DOHH2 (cell line): Measurements from ENCODE around the gene PGAM2.
A peak's percentile ranks its signal among the peaks of the same experiment; 100 is the strongest.

Source experiments
- H3F3A ChIP-seq: fragments of 200-600 bp; sonication (generic), shearing (Covaris generic); 2 replicates; pipeline ENCODE4 v1.6.0; 2016; ENCODE audit warnings: antibody characterized with exemption, mild to moderate bottlenecking; ENCODE audit not compliant: control insufficient read depth, insufficient read depth
- H3K27ac ChIP-seq: fragments of 200-600 bp; sonication (generic); 2 replicates; pipeline ENCODE4 v1.5.1; 2014; ENCODE audit warnings: low read depth, mild to moderate bottlenecking, low read length, moderate library complexity
- H3K27me3 ChIP-seq: fragments of 200-600 bp; sonication (generic); 2 replicates; pipeline ENCODE4 v1.6.1; 2014; ENCODE audit warnings: mild to moderate bottlenecking, low read length, mixed read lengths; ENCODE audit not compliant: control insufficient read depth
- H3K36me3 ChIP-seq: fragments of 200-600 bp; sonication (generic); 2 replicates; pipeline ENCODE4 v1.6.1; 2014; ENCODE audit warnings: mild to moderate bottlenecking, low read length, moderate library complexity, mixed read lengths; ENCODE audit not compliant: control insufficient read depth
- H3K4me1 ChIP-seq: fragments of 200-600 bp; sonication (generic); 2 replicates; pipeline ENCODE4 v1.6.1; 2014; ENCODE audit warnings: mild to moderate bottlenecking, low read length, mixed read lengths; ENCODE audit not compliant: control insufficient read depth
- H3K4me2 ChIP-seq: fragments of 200-600 bp; sonication (generic); 2 replicates; pipeline ENCODE4 v1.6.0; 2014; ENCODE audit warnings: mild to moderate bottlenecking, low read length, moderate library complexity
- H3K4me3 ChIP-seq: fragments of 200-600 bp; sonication (generic); 2 replicates; pipeline ENCODE4 v1.5.1; 2014; ENCODE audit warnings: mild to moderate bottlenecking, low read length, mixed read lengths
- H3K79me2 ChIP-seq: fragments of 200-600 bp; sonication (generic); 2 replicates; pipeline ENCODE4 v1.6.1; 2014; ENCODE audit warnings: mild to moderate bottlenecking, low read length, mixed read lengths; ENCODE audit not compliant: control insufficient read depth
- H3K9me2 ChIP-seq: fragments of 200-600 bp; sonication (generic); replicated peaks from 2 replicates; pipeline ENCODE4 v1.6.1; 2014; ENCODE audit warnings: mild to moderate bottlenecking, low read length, mixed read lengths; ENCODE audit not compliant: control insufficient read depth
- H3K9me3 ChIP-seq: fragments of 200-600 bp; sonication (generic); 2 replicates; pipeline ENCODE4 v1.6.1; 2014; ENCODE audit warnings: antibody characterized with exemption, low read length, mixed read lengths; ENCODE audit not compliant: control insufficient read depth, insufficient read depth
- H4K20me1 ChIP-seq: fragments of 200-600 bp; sonication (generic); 2 replicates; pipeline ENCODE4 v1.6.0; 2014; ENCODE audit warnings: low read depth, mild to moderate bottlenecking, antibody characterized with exemption, low read length, moderate library complexity; ENCODE audit not compliant: control insufficient read depth, insufficient read depth
- CTCF ChIP-seq: fragments of 200-600 bp; sonication (generic); IDR thresholded peaks from one replicate; pipeline ENCODE4 v1.5.1; 2014; ENCODE audit warnings: antibody characterized with exemption, mild to moderate bottlenecking, low read depth, low read length; ENCODE audit not compliant: poor library complexity, severe bottlenecking
- EZH2phosphoT487 ChIP-seq: fragments of 200-600 bp; sonication (generic); IDR thresholded peaks from 2 replicates; pipeline ENCODE4 v1.6.1; 2017; ENCODE audit warnings: borderline replicate concordance, mild to moderate bottlenecking, antibody characterized with exemption, low read length, moderate library complexity, mixed read lengths

The PGAM2 gene

GRCh38 chr7:44045226-44046014 lies 19.9 kb downstream of the PGAM2 start:
- Histone ChIP-seq H3K36me3 (peaks cover 52% of the 10 kb centered on the region), H3K4me1 (peaks cover 46% of the 10 kb centered on the region), H3K4me2 (peak overlapping the region; percentile 97), H3K27ac (peak overlapping the region; percentile 83), H3K27me3 (no peaks in the 10 kb centered on the region), H4K20me1 (peaks cover 16% of the 10 kb centered on the region), H3K9me3 (no peaks in the 10 kb centered on the region), H3K4me3 (peak overlapping the region; percentile 79), H3F3A (peaks cover 29% of the 10 kb centered on the region), H3K9me2 (no peaks in the 10 kb centered on the region), H3K79me2 (peaks cover 65% of the 10 kb centered on the region)
- TF ChIP-seq EZH2phosphoT487: no peak
- no peak for TF ChIP-seq CTCF

- Histone ChIP-seq H3K36me3 (peaks cover 44% of the 10 kb centered on the region), H3K27me3 (no peaks in the 10 kb centered on the region), H3K4me3 (peak within 1 kb of the TSS; percentile 79), H3K9me3 (no peaks in the 10 kb centered on the region), H4K20me1 (peaks cover 10% of the 10 kb centered on the region), H3K79me2 (peaks cover 57% of the 10 kb centered on the region), H3K27ac (peak within 1 kb of the TSS; percentile 83), H3K4me1 (peaks cover 53% of the 10 kb centered on the region), H3K9me2 (no peaks in the 10 kb centered on the region), H3K4me2 (peak within 1 kb of the TSS; percentile 97), H3F3A (peaks cover 29% of the 10 kb centered on the region)
- TF ChIP-seq EZH2phosphoT487: no peak
- no peak for TF ChIP-seq CTCF
These were observed 20.8 kb downstream of the PGAM2 start, which contains the start of gene DBNL for GRCh38 chr7:44044315-44045225. TSS of gene DBNL (plus strand) at chr7:44044702. CDS start at chr7:44044738, 36 bp downstream.

- Histone ChIP-seq H4K20me1 (peaks cover 10% of the 10 kb centered on the region), H3K4me1 (peaks cover 58% of the 10 kb centered on the region), H3K4me2 (peak overlapping the region; percentile 97), H3K4me3 (peak overlapping the region; percentile 79), H3K36me3 (peaks cover 39% of the 10 kb centered on the region), H3K27me3 (no peaks in the 10 kb centered on the region), H3K9me3 (no peaks in the 10 kb centered on the region), H3K27ac (peak overlapping the region; percentile 83), H3K9me2 (no peaks in the 10 kb centered on the region), H3F3A (peaks cover 29% of the 10 kb centered on the region), H3K79me2 (peaks cover 50% of the 10 kb centered on the region)
- no peak for TF ChIP-seq EZH2phosphoT487
- TF ChIP-seq CTCF: no peak
These were observed 21.5 kb downstream of the PGAM2 start for GRCh38 chr7:44043902-44044301.
